NCI-H2196 (cell line): ENCODE measurements around the gene BLM.
"Not testable (repeated sequence)": the region's sequence is repeated elsewhere in the genome, so short reads cannot be mapped to it uniquely, and the experiment has no call there.

Experiments used
- DNase-seq: peaks from one replicate; lab custom pipeline; 2025; ENCODE audit not compliant: unreplicated experiment; lab: John Stamatoyannopoulos, UW

The BLM gene

GRCh38 chr15:90730290-90730689 lies 13.1 kb downstream of the BLM start:
- DNase-seq, result no peak

- no peak for DNase-seq
Measured at GRCh38 chr15:90735923-90736322, 18.8 kb downstream of the BLM start.

- not testable (repeated sequence) for DNase-seq
Measured at GRCh38 chr15:90740545-90740944, 23.4 kb downstream of the BLM start.

- no peak for DNase-seq
Measured at GRCh38 chr15:90742087-90742486, 24.9 kb downstream of the BLM start.

GRCh38 chr15:90743407-90743806 lies 26.3 kb downstream of the BLM start:
- DNase-seq, result no peak

GRCh38 chr15:90744759-90745402 lies 27.7 kb downstream of the BLM start:
- no peak for DNase-seq

- DNase-seq, result no peak
Measured at GRCh38 chr15:90749754-90750153, 32.6 kb downstream of the BLM start.

- DNase-seq, result no peak
Measured at GRCh38 chr15:90750186-90750585, 33.0 kb downstream of the BLM start.

- no peak for DNase-seq
Measured at GRCh38 chr15:90751300-90751825, 34.2 kb downstream of the BLM start.

GRCh38 chr15:90756916-90757315 lies 39.8 kb downstream of the BLM start:
- DNase-seq, result no peak

- no peak for DNase-seq
Measured at GRCh38 chr15:90757461-90757860, 40.3 kb downstream of the BLM start.

GRCh38 chr15:90760661-90761232 lies 43.6 kb downstream of the BLM start:
- no peak for DNase-seq

GRCh38 chr15:90761629-90762028 lies 44.5 kb downstream of the BLM start:
- DNase-seq, result no peak

GRCh38 chr15:90762109-90762508 lies 45.0 kb downstream of the BLM start:
- DNase-seq, result no peak

GRCh38 chr15:90763366-90764099 lies 46.4 kb downstream of the BLM start:
- DNase-seq, result no peak

GRCh38 chr15:90765531-90765930 lies 48.4 kb downstream of the BLM start:
- DNase-seq, result no peak

- DNase-seq, result no peak
Measured at GRCh38 chr15:90765966-90766365, 48.8 kb downstream of the BLM start.

- no peak for DNase-seq
Measured at GRCh38 chr15:90769375-90769774, 52.2 kb downstream of the BLM start.

- DNase-seq, result no peak
Measured at GRCh38 chr15:90773485-90773884, 56.3 kb downstream of the BLM start.

- no peak for DNase-seq
Measured at GRCh38 chr15:90774731-90775514, 57.8 kb downstream of the BLM start.

- no peak for DNase-seq
Measured at GRCh38 chr15:90780916-90781315, 63.8 kb downstream of the BLM start.
